Pancreas (tissue), 10 donors: ENCODE data around the gene YPEL4. TPM values are rescaled to one million over a fixed set of nuclear protein-coding genes. Genes with fewer than 3 reads are reported as not detected.

Source experiments
- ATAC-seq, 4 donors: fragments of 200-7000 bp; cut with Tn5 transposase; one replicate each; pipeline versions ENCODE4 v1.8.0 to v1.9.1; 2020; ENCODE audit warnings: mild to moderate bottlenecking in 4 of 4, moderate library complexity in 4 of 4
- DNase-seq, 6 donors: peaks; one replicate each; pipeline ENCODE4 v3.0.0-alpha.2; 2020
- FAIRE-seq: peaks from 2 replicates; lab custom pipeline; 2012; peaks lifted over from hg19 to GRCh38; lab: Jason Lieb, UNC
- H3K27ac ChIP-seq, 4 donors: fragments of 200-600 bp; sonication (generic); 1 replicate in 3 of 4; 2 replicates in 1 of 4; pipeline versions ENCODE4 v1.5.0 to v1.8.0; 2020
- H3K27me3 ChIP-seq, 4 donors: fragments of 200-600 bp; one replicate each; pipeline ENCODE4 v1.8.0; 2021
- H3K36me3 ChIP-seq, 3 donors: fragments of 200-600 bp; sonication (generic) in 1 of 3; one replicate each; pipeline versions ENCODE4 v1.5.0 to v1.8.0; 2020 to 2021
- H3K4me1 ChIP-seq, 3 donors: fragments of 200-600 bp; one replicate each; pipeline ENCODE4 v1.8.0; 2021
- H3K4me3 ChIP-seq, 4 donors: fragments of 200-600 bp; sonication (generic) in 2 of 4; one replicate each; pipeline versions ENCODE4 v1.5.0 to v1.8.0; 2020 to 2021
- H3K9me3 ChIP-seq, 4 donors: fragments of 200-600 bp; one replicate each; pipeline ENCODE4 v1.8.0; 2021
- CTCF ChIP-seq, 4 donors: fragments of 200-600 bp; sonication (generic) in 3 of 4; IDR thresholded peaks; one replicate each; pipeline versions ENCODE4 v1.5.0 to v1.8.0; 2021; ENCODE audit warnings: antibody characterized with exemption in 4 of 4
- WGBS, 2 donors: extraction: QIAGEN DNeasy Blood & Tissue Kit; methylation state at CpG; one replicate each; pipeline ENCODE4 v1.1.7; 2013; 5-methylcytosine and 5-hydroxymethylcytosine counted together
- intact Hi-C, 3 donors: fragments of 100-400 bp; cut with DNase I; formaldehyde crosslinking; loops; one replicate each; pipeline versions ENCODE4 v1.11.1 to v1.14.2; 2022
- polyA plus RNA-seq, 2 donors: library from polyadenylated mRNA; stranded (reverse); fragments of 200-250 nt; gene quantifications; one replicate each; pipeline ENCODE4 v1.2.3, GENCODE V29; 2013
- total RNA-seq, 6 donors: library from RNA; stranded (reverse); fragmentation: NEBNext Ultra II Directional in 4 of 6; extraction: Animal tissue kit (Norgen Biotek cat#: 25700) in 4 of 6; gene quantifications; one replicate each; pipeline versions ENCODE4 v1.2.1 to v1.2.4, GENCODE V29; 2021 to 2023
- donor health status: healthy with polysubstance abuse.
- donor health status: DM: no; HTN: no; CAD: no; lungs with moderate emphysema.
- donor health status: DM: no; HTN: no; CAD: no.
- donor health status: control.
- donor health status: control.
- donor health status: Bipolar disorder and iron deficiency.
- donor health status: DM: yes; HTN: yes; CAD: no.
- donor health status: DM: no; HTN: no; CAD: no.
- donor health status: DM: no; HTN: no; CAD: no.
- donor health status: DM: yes; HTN: yes; CAD: no.

Gene YPEL4
- total and polyA plus RNA-seq, 8 donors: 0.12 to 0.68 (median 0.28) TPM; not detected in 1

GRCh38 chr11:57632116-57632515 lies 17.6 kb downstream of the YPEL4 start:
- Histone ChIP-seq H3K4me1 (no peaks in the 10 kb centered on the region), H3K27ac (no peak overlapping the region), H3K36me3 (no peaks in the 10 kb centered on the region), H3K27me3 (no peaks in the 10 kb centered on the region), H3K4me3 (no peak overlapping the region), H3K9me3 (no peaks in the 10 kb centered on the region)
- DNase-seq (no peak), FAIRE-seq (no peak), ATAC-seq (no peak)
- no peak for TF ChIP-seq CTCF (IDR thresholded peaks at IDR 0.05)
- WGBS, 2 donors: 49 to 59% methylated on average over 5 of the region's 5 CpGs
- intact Hi-C loops: no loop called here

GRCh38 chr11:57630171-57630570 lies 19.5 kb downstream of the YPEL4 start:
- no peaks in the 10 kb centered on the region for H3K9me3 ChIP-seq
- ATAC-seq: no peak
- no peak for TF ChIP-seq CTCF (IDR thresholded peaks at IDR 0.05)
- WGBS, 2 donors: 28 to 57% methylated on average over 2 of the region's 2 CpGs
- H3K4me1 ChIP-seq: no peaks in the 10 kb centered on the region
- FAIRE-seq: no peak
- H3K4me3 ChIP-seq: no peak overlapping the region
- intact Hi-C loops: no loop called here
- H3K27me3 ChIP-seq: no peaks in the 10 kb centered on the region
- H3K36me3 ChIP-seq: no peaks in the 10 kb centered on the region
- H3K27ac ChIP-seq: no peak overlapping the region
- DNase-seq: no peak

- Histone ChIP-seq H3K4me3 (no peak overlapping the region), H3K27ac (no peak overlapping the region), H3K4me1 (no peaks in the 10 kb centered on the region), H3K27me3 (no peaks in the 10 kb centered on the region), H3K36me3 (no peaks in the 10 kb centered on the region), H3K9me3 (no peaks in the 10 kb centered on the region)
- TF ChIP-seq CTCF (IDR thresholded peaks at IDR 0.05): no peak
- 75 to 87% methylated on average over 1 of the region's 1 CpG for WGBS, 2 donors
- FAIRE-seq (no peak), DNase-seq (no peak), ATAC-seq (no peak)
- intact Hi-C loops: no loop called here
These were observed 22.8 kb downstream of the YPEL4 start for GRCh38 chr11:57626895-57627294.

- no peak for ATAC-seq
- TF ChIP-seq CTCF (IDR thresholded peaks at IDR 0.05): no peak
These were observed 24.8 kb downstream of the YPEL4 start for GRCh38 chr11:57624864-57625263.

GRCh38 chr11:57622263-57622662 lies 27.4 kb downstream of the YPEL4 start:
- DNase-seq (no peak), ATAC-seq (no peak), FAIRE-seq (no peak)
- intact Hi-C loops: no loop called here
- no peak overlapping the region for H3K4me3 ChIP-seq
- no peaks in the 10 kb centered on the region for H3K27me3 ChIP-seq
- no peaks in the 10 kb centered on the region for H3K4me1 ChIP-seq
- no peak for TF ChIP-seq CTCF (IDR thresholded peaks at IDR 0.05)
- 39 to 47% methylated on average over 3 of the region's 3 CpGs for WGBS, 2 donors
- H3K9me3 ChIP-seq: no peaks in the 10 kb centered on the region
- no peak overlapping the region for H3K27ac ChIP-seq
- H3K36me3 ChIP-seq: no peaks in the 10 kb centered on the region

More at GRCh38 chr11:57624864-57625263, 24.8 kb downstream of the YPEL4 start:
- intact Hi-C loops: no loop called here
- no peak overlapping the region for H3K27ac ChIP-seq
- no peak for FAIRE-seq
- H3K9me3 ChIP-seq: no peaks in the 10 kb centered on the region
- DNase-seq: no peak
- no peak overlapping the region for H3K4me3 ChIP-seq
- no peaks in the 10 kb centered on the region for H3K27me3 ChIP-seq
- H3K36me3 ChIP-seq: no peaks in the 10 kb centered on the region
- WGBS, 2 donors: 79 to 97% methylated on average over 2 of the region's 2 CpGs
- H3K4me1 ChIP-seq: no peaks in the 10 kb centered on the region
